GM18868 (cell line): ENCODE data around the gene TAF3.

Experiments used
- ATAC-seq: cut with Tn5 transposase; IDR thresholded peaks from one replicate; pipeline ENCODE4 v1.9.1; 2021; ENCODE audit warnings: mild to moderate bottlenecking, moderate library complexity; ENCODE audit not compliant: unreplicated experiment

Gene TAF3

GRCh38 chr10:7932301-7933036 lies 114.2 kb downstream of the TAF3 start:
- ATAC-seq, result no peak

DNA sequence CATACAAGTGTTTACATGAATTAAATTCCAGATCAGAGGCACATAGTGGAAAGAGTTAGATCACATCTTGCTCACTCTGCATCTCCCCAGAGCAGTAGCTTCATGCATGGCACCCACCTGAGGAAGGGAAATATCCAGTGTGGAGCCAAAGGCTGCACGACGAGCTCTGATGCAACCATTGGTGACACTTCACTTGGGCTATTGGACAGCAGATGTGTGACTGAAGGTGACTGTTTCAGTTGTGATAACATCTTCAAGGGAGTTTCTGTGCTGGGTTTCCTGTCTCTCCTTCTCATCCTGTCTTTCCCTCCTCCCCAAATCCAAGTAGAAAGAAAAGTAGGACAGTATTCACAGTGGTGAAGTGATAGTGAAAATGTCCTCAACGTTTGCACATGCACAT lies 115.0 kb downstream of the TAF3 start:
- ATAC-seq, result no peak

DNA sequence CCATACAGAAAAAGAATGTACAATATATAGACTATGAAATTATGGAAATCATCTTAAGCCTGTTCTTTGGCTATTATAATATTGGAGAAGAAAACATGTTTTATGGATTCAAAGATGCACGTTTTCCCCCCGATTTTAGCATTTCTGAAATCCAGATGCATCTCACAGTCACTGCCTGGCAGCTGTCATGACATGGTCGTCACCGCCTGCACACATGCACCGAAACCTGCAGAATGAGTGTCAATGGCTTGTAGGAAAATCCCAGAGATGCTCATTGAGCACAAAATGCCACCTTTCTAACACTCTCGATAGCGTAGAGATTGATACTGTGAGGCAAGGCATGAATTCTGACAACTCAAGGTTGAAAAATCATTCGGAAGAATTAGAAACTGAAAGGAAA lies 115.5 kb downstream of the TAF3 start:
- no peak for ATAC-seq

DNA sequence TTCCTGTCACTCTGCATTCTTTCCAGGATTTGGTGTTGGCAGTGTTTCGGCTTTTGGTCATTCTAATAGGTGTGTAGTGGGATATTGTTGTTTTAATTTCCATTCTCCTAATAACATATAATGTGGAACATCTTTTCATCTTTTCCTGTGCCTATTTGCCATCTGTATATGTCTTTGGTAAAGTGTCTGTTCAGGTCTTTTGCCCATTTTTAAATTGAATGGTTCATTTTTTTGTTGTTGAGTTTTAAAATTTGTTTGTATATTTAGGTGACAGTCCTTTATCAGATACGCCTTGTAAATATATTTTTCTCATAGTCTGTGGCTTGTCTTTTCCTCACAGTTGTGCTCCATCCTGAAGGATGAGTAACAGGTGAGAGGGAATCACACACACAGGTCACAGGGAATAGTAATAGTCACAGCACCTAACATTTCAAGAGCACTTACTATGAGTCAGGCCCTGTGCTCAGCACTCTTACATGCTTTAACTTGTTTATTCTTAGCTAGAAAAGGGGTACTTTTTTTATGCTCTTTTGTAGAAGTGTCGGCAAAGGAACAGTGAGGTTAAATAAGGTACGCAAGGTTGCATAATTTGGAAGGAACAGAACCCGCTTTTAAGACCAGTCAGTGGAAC lies 119.1 kb downstream of the TAF3 start:
- ATAC-seq, result no peak

DNA sequence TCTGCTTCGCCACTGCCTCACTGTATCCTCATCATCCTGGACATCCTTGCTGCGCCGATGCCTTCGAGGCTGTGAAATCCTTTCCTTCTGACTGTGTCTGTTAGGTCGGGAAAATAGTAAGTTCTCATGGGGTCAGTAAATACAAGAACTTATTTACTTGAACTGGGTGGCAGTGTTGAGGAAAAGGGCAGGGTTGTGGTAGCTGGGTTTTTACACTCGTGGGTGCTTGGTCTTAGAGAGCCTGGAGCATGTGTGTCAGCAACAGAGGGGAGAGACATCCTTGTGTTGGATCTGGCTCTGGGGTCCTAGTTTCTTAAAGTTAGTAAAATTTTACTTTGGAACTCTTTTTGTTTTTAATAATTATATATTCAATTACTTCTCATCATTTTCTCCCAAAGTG lies 123.3 kb downstream of the TAF3 start:
- no peak for ATAC-seq

DNA sequence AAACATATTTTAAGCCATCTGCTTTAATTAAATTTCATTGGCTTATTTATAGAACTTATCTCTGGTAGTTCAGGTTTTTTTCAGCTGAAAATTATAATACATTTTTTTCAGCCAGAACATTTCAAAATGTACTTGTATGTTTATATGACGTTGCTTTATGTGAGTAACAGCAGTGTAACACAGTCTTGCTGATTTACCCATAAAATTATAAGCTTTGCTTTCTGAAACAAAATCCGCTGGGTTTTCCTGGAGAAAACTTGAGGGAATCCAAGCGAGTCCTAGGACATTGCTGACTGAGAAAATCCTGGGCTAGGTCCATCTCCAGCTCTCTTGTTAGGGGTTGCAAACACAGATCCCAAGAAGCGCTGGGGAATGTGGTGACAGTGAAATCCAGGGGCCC lies 124.0 kb downstream of the TAF3 start:
- no peak for ATAC-seq

- no peak for ATAC-seq
Observed at GRCh38 chr10:7942859-7943258, 124.6 kb downstream of the TAF3 start.

DNA sequence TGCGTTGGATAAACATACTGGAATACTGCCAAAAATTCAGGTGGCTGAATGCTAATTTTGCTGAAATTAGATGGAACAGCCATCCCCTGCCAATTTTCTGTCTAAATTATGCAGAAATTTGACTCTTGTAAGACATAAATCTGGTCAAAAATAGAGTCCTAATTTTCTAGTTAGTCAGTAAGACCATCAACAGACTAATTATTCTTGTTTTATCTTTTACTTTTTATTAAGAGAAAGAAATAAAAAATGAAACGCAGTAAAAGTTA lies 125.8 kb downstream of the TAF3 start:
- ATAC-seq, result no peak

DNA sequence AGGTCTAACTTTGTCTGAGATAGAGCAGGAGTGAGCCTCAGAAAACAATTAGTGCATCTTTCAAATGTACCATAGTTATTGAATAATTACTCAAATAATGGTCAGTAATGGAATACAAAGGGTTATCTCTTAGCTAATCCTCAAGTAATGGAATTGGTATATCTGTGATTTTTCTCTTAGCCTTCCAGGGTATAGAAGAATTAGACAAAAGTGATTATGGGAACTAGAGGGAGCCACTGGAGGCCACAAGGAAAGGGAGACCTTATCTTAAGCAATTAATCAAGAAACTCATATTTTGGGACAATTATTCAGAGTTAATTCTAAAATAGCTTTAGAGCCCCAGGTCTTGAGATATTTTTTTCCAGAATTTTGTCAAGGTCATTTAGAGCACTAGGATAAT lies 126.2 kb downstream of the TAF3 start:
- no peak for ATAC-seq

GRCh38 chr10:7945034-7945433 lies 126.7 kb downstream of the TAF3 start:
- no peak for ATAC-seq

- no peak for ATAC-seq
Observed at GRCh38 chr10:7945469-7946187, 127.3 kb downstream of the TAF3 start.

- ATAC-seq, result no peak
Observed at GRCh38 chr10:7948371-7949000, 130.2 kb downstream of the TAF3 start.

DNA sequence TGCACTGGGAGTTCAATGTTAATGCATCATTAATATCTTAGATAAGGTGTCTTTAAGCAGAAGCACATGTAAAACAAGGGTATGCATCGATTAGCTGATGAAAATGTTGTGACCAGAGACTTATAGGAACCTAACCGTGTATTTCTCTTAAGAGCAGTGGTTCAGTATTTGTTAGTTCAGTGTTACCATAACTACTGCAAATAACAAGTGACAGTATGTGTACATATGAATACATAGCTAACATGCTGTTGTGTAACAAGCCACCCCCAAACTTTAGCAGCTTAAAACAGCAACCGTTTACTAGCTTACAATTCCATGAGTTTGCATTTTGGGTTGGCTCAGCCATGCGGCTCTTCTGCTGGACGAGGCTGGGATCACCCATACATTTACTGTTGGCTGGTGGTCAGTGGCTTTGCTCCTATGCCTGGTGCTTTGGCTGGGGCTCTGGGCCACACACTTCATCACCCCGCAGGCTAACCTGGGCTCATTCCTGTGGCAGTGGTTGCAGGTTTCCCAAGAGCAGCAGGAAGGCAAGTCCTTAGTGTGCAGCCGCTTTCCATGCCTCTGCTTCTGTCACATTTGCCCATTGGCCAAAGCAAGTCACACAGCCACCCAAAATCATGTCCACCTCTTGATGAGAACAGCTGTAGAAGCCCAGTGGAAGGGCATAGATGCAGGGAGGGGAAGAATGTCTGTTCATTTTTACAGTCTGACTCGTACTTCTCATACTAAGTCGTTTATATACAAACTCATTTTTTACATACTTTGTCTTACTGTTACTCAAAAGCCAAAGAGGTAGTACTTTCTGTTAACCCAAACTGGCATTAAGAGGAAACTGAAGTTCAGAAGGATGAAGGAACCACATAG lies 132.9 kb downstream of the TAF3 start:
- ATAC-seq, result no peak

- ATAC-seq, result no peak
Observed at GRCh38 chr10:7952266-7952665, 134.0 kb downstream of the TAF3 start.

DNA sequence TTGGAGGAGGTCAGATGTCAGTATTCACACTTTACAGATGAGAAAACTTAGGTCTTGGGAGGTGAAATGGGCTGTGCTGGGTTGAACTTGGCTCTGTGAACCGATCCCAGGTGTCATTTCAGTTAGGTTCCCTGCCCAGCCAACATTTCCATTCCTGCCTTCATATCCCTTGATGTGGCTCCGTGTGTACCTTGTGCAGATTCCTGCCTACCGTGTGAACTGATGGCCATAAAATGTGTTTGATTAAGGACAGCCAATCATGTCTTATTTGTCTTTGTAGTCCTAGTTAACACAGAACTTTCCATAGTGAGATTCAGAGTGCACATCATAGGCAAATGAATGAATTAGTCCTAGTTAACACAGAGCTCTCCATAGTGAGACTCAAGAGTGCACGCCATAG lies 135.1 kb downstream of the TAF3 start:
- no peak for ATAC-seq

DNA sequence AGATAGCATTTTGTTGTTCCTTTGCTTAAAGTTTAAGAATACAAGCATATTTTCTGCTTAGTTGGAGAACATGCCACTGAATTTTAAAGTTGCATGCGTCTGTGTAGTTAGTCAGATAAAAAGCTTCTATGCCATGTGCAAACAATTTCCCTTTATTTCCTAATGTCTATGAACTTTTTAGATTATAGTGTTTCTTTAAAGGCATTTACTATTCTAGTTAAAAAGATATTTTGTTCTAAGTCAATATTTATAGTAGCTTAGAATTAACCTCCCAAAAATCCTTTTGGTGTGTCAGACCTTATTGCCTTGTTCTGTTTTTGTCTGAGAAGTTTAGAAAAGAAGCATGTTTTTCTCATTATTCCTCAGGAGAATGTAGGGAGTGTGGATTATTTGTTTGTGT lies 137.1 kb downstream of the TAF3 start:
- no peak for ATAC-seq

- peak; percentile 98 for ATAC-seq
Observed at GRCh38 chr10:7956508-7956907, 138.2 kb downstream of the TAF3 start.

GRCh38 chr10:7957591-7957990 lies 139.3 kb downstream of the TAF3 start:
- no peak for ATAC-seq

DNA sequence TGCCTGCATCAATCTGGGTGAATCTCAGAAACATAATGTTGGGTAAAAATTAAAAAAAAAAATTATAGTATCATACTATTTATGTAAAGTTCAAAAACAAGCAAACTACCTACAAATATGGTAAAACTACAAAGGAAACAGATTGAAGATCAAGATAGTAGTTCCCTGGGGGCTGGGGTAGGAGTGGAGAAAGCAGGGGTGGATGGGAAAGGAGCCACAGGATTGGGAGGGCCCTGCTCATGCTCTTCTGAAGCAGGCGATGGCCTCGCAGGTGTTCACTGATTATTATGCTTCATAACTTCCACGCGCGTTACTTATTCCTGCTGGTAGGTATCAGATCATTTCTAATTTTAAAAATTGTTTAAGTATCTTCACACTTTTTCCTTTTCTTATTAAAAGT lies 140.1 kb downstream of the TAF3 start:
- no peak for ATAC-seq

DNA sequence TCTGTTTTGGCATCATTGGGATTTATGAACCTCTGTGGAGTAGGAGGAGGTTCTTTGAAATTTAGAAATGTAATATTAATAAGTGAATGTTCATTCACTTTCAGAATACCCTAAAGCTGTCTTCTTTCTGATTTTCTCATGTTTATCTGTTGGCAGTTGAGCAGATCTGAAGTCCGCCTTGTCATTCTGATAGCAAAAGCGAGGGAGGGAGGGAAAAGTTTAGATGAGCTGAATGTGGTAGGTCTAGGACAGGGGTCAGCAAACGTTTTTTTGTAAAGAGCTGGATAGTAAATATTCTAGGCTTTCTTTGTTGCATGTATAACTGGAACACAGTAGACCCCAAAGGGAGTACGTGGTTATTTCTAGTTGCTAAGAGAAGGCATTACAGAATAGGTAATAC lies 141.8 kb downstream of the TAF3 start:
- no peak for ATAC-seq

- no peak for ATAC-seq
Observed at GRCh38 chr10:7962592-7962991, 144.3 kb downstream of the TAF3 start.
